NCI-H1417 (cell line): Measurements from ENCODE around the gene STARD13.

Experiments used
- DNase-seq, 3 experiments: peaks; one replicate each; lab custom pipeline; 2025; lab: John Stamatoyannopoulos, UW

STARD13 gene

DNA sequence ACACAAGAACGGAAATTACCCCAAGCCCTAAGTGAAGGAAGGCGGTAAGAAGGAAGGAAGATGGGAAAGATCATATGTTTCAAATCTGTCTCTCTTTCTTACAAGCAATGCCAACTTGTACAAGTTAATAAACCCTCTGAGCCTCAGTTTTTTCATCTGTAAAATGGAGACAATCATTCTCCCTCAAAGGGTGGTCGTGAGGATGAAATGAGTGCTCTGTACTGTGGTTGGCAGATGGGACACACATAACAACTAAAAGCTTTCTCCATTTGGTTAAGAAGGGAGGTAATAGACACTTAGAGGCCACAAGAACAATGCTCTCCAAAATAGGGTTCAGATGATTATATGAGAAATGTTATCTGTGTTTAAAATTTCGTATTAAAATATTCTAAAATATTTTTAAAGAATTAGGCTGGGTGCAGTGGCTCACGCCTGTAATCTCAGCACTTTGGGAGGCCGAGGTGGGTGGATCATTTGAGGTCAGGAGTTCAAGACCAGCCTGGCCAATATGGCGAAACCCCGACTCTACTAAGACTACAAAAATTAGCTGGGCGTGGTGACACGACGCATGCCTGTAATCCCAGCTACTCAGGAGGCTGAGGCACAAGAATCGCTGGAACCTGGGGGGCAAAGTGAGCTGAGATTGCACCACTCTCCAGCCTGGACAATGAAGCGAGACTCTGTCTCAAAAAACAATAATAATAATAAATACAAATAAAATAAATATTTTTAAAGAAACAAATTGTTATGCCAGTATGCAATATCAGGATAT lies 89.7 kb downstream of the STARD13 start:
- DNase-seq, result no peak

DNA sequence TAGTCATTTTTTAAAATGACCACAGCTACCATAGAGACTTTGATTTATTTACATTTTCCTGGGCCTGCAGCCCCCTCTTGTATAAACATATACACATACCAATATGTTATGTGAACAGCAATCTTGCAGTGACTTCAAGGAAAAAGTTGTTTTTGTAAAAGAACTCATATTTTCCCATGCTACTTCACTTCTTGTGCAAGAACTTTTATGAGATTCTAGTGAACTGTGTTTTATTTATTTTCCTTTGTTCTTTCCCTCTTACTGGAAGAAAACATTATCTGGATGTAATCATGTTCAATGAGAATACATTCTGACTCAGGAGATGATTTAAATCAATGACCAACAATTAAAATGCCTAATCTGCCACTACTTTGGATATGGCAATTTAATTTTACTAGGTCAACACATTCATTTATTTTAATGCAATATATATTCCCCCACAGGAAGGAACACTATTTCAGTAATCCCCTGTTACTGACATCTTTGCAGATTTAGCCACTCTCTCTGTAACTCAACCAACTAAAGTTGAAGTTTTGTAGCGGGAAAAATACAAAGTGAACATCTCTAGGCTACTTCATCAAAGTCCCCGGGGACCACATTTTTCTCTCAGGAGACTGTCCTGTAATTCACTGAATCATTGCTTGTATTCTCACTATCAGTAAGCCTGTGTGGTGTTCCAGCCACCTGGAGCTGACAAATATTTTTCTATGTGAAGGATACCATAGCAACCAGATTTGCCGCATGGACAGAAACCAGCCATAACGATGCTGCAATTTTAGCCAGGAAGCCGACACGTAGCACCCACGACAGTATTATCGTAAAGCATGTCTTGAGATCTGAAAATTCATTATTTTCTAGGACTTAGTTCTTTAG lies 90.5 kb downstream of the STARD13 start:
- peak in 2 of 3 experiments; percentile 43 to 81 for DNase-seq

GRCh38 chr13:33193428-33193974 lies 92.1 kb downstream of the STARD13 start:
- DNase-seq, result no peak

DNA sequence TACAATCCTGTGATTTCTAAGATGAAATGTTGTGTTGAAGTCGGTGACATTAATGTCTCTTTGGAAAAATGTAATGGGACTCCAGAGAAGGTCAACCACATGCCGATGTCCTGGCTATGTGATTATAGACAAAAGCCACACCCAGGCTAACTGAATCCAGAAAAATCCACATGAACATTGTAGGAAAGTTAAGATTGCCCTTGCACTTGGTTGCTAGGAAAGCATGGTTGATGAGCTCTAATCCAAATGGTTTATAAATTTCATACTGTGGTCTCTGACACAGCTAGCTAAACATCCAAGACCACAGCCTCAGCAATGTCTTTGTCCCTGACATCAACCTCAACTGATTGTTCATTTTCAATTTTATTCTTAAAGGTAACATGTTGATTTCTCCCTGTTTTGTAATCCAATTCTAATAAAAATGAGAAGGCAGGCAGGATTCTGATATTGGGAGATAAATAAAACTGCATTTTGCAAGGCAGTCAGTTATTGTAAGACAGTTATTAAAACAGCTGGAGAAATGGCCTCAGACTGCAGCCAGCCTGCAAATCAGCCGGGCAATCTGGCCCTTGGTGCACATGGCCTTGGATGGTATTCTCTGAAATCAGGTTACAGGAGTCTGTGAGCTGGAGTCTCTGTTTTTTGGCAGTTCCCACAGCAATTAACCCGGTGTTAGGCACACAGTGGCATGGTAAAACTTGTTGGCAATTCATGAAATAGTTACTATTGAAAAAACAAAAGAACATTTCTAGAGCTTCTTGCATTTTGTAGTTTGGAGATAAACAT lies 93.9 kb downstream of the STARD13 start:
- no peak for DNase-seq

GRCh38 chr13:33189470-33189869 lies 96.1 kb downstream of the STARD13 start:
- no peak for DNase-seq

GRCh38 chr13:33188093-33188882 lies 97.3 kb downstream of the STARD13 start:
- no peak for DNase-seq

GRCh38 chr13:33186861-33187291 lies 98.7 kb downstream of the STARD13 start:
- DNase-seq, result peak in 1 of 3 experiments; percentile 1

DNA sequence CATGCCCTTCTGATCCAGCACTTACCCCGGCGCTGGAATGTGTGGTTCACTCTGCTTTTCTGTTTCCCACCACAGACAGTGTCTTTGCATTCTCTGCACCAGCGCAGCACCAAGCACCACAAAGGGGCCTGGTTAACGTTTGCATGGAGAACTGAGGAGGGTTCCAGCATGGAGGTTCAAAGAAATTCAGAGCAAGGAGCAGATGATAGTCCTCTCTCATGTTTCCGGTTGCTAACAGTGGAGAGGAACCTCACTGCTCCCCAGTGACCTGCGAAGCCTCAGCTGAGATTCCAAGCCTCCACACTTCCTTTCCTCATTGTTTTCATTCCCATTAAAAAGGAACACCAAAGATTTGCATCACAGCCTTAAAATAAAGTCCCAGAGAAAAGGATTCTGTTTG lies 99.7 kb downstream of the STARD13 start:
- no peak for DNase-seq

DNA sequence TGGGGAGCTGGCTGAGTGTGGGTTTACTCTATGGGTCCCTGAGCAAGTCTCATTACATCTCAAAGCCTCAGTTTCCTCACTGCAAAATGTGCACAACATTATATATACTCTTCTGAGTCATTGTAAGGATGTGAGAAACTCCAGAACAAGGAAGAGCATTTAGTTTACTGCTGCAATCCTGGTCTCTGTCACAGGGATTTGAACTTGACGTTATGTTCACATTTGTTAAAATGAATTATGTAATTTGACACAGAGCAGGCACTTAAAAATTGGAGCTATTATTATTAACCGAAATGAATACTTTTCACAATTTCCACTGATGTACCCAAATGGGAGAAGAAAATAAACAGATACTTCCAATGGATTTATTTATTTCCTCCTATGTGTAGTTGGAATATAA lies 101.0 kb downstream of the STARD13 start:
- DNase-seq, result no peak

DNA sequence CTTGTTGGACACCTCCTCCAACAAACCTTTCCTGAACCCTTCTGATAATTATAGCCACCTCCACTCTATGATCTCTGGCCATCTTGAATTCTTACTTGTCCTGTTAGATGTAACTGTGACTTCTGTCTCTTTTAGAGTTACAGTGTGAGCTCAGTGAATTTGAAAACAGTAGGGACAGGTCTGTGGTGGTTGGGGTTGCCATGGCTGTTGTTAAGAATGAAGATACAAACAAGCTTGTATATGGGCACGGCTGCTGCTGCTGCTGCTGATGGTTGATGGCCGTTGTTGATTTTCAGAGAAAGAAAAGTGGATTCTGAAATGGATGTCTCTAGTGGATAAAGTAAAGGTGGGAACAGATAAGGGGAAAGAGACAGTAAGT lies 101.5 kb downstream of the STARD13 start:
- no peak for DNase-seq

- DNase-seq, result no peak
Measured at GRCh38 chr13:33183431-33184111, 102.0 kb downstream of the STARD13 start.

GRCh38 chr13:33182729-33183128 lies 102.8 kb downstream of the STARD13 start:
- no peak for DNase-seq

DNA sequence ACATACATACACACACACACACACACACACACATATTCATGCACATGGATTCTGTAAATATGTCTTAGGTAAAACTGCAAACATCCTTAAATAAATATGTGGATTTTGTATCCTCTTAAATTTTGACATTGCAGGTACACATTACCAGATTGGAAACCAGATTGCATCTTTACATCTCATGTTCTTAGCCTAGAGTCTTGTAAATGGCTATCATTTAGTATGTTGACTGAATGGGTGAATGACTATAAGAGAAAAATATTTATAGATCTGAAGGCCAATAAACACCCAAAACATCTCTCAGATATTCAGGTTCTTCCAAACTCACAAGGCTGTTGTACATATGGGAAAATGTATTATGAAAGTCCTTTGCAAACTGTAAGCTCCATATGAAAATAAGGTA lies 104.3 kb downstream of the STARD13 start:
- DNase-seq, result no peak

- peak in 2 of 3 experiments; percentile 41 to 42 for DNase-seq
Measured at GRCh38 chr13:33180122-33180804, 105.3 kb downstream of the STARD13 start.

- DNase-seq, result peak in 1 of 3 experiments; percentile 10
Measured at GRCh38 chr13:33179463-33179862, 106.1 kb downstream of the STARD13 start.

DNA sequence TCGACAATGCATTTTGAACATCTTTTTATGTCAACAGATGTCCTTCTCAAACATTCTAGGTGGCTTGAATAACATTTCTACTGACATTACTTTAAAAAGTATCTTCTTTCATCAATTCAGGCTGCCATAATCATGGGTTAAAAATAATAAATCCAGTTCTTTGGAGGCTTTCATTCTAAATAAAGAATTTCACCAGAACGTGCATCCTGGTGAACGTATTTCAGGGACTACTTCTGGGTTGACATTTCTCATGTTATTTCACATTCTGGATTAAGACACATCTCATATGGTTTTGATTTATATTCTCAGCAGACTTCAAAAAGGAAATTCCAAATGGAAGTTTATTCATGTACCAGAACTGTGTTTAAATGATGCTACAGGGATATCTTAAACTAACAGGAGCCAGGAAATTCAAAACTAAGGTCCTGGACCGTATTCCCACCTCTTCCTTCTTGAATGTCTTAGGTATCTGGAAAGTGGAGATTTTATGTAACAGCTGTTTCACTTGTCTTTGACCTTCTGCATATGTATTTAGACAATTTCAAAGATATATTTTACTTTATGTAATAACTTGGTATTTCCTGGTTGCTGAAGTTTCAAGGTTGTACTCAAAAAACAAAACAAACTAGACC lies 107.2 kb downstream of the STARD13 start:
- DNase-seq, result no peak

GRCh38 chr13:33177340-33178208 lies 108.0 kb downstream of the STARD13 start:
- peak in 1 of 3 experiments; percentile 4 for DNase-seq

DNA sequence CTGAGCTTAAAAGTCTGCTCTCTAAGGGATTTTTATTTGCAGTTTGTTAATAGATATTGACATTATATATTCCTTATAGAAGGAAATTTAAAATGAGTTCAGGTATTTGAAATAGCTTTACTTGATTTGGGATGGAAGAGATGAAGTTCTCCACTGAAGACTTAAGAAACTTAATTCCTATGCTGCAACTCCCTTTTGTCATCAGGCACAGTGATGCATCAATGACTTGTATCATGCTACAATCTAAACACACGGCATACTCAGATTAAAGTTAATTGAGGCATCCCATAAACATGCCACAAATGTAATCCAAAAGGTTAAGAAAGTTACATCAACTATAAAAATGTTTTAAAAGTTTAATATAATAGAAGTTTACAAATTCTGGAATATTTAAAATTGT lies 109.0 kb downstream of the STARD13 start:
- no peak for DNase-seq
